H4 (cell line): ENCODE results near the gene TRDN. TPM values are rescaled to one million over a fixed set of nuclear protein-coding genes. Genes with fewer than 3 reads are reported as not detected.
"Not testable (repeated sequence)": the region's sequence is repeated elsewhere in the genome, so short reads cannot be mapped to it uniquely, and the experiment has no call there.

Experiments used
- DNase-seq: peaks from one replicate; pipeline ENCODE4 v3.0.0-alpha.2; 2015; ENCODE audit warnings: low spot score
- total RNA-seq: library from RNA; depleted of rRNA; stranded (reverse); fragments of >200 nt; shearing (Covaris generic); gene quantifications from 2 replicates; pipeline ENCODE4 v1.2.3, GENCODE V29; 2014

Gene TRDN
- total RNA-seq, 1 experiment from 2014 or later = 0.08 TPM

DNA sequence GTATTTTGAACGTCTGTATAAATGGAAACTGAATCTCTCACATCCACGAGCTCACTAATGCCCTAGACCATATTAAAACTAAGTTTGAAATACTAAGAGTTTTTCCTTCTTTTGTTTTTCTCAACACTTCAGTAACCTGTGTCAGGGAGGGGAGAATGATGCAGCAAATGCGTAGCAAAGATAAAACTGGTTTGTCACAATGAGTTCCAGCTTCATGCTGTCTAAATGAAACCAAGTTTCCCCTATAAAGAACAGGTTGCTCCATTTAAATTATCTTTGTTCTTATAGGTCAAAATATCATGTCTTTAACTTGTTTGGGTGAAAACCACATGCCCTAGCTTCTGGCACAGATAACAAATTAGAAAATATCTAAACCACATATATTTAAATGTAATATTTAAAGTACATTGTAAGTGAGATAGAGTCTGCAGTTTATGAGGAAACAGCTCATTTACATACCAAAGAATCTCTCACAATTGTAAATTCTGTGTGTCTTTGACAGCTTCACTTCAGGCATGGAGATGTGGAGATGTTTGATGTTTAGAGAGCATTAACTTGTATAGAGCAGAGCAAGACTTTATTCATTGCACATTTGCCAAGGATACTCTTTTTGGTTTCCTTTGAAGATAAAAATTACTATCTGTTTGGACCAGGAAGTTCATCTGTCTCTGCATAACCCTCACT lies 7.3 kb downstream of the TRDN start:
- DNase-seq = no peak

DNA sequence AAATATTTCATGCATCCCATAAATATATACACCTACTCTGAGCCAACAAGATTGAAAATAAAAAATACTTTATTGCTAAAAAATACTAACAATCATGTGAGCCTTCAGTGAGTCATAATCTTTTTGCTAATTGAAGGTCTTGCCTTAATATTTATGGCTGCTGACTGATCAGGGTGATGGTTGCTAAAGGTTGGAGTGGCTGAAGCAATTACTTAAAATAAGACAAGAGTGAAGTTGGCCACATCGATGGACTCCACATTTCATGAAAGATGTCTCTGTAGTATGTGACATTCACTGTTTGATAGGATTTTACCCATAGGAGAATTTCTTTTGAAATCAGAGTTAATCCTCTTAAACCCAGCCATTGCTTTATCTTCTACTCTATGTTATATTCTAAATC lies 11.1 kb downstream of the TRDN start:
- no peak for DNase-seq

DNA sequence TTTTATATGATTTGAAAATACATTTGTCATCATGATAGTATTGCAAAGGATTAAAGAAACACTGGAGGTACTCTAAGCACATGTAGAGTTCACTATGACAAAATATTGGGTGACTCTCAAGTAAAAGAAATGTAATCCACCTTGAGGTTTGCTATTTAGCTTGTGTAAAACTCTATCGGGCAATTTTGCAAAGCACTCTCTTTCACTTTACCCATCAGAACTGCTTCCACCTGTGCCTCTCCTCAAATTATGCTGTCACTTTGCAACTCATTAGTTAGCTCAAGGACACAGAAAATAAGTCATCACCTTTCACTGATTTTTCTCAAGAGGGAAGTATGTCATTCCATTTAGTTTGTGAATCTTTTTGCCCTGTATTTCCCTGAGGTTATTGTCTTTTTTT lies 14.0 kb downstream of the TRDN start:
- no peak for DNase-seq

DNA sequence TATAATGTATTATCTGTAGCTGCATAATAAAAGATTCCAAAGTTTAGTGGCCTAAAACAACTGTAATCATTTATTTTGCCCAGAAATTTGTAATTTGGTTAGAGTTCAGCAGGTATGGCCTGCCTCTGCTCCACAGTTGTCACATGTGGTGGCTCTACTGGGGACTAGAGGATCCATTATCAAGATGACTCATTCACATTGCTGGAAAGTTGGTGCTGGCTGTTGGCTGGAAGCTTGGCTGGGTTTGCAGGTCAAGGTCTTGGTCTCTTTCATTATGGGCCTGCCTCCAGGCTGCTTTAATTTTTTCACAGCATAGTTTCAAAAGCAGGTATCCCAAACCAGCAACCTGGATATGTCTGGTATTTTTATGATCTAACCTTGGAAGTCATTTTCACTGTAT lies 17.6 kb downstream of the TRDN start:
- DNase-seq = no peak

DNA sequence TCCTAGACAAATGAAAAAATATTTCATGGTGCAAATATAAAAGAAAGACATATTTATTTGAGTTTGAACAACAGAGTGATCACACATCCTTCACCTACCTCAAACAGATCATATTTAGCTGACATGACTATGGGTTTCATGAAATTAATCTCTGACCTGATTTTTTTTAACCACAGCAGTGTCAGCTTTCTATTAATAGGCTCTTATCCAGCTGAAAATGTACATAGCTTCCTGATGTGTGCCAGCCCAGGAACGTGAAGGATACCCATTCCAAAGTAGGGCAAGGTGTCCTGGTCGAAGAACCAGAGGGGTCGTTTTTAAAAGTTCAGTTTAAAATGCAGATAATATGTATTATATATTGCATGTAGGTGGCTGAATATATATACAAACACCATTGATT lies 19.8 kb downstream of the TRDN start:
- DNase-seq = no peak

DNA sequence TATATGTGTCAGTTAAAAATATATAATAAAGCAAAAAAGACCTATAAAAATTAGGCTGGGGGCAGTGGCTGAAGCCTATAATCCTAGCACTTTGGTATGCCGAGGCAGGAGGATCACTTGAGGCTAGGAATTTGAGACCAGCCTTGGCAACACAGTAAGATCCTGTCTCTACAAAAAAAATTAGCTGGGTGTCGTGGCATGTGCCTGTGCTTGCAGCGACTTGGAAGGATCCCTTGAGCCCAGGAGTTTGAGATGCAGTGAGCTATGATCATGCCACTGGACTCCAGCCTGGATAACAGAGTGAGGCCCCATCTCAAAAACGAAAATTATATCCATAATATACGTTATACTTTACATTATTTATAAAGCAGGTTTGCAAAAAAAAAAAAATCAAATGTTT lies 20.7 kb downstream of the TRDN start:
- no peak for DNase-seq

DNA sequence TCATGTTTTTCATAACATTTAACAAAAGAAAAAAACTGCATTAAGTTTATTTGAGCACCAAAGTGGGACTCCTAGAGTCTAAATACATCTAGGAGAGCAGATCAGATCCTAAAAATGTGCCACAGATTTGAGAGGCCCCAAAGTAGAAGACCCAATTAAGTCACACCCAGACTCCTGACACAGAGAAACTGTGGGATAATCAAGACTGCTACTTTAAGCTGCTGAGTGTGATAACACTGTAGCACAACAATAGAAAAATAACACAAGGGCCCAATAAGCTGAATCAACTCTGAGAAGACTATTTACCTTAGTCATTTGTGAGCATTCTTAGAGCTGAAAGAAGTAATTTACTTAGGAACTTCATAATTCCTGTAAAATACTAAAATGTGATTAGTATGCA lies 26.0 kb downstream of the TRDN start:
- no peak for DNase-seq

DNA sequence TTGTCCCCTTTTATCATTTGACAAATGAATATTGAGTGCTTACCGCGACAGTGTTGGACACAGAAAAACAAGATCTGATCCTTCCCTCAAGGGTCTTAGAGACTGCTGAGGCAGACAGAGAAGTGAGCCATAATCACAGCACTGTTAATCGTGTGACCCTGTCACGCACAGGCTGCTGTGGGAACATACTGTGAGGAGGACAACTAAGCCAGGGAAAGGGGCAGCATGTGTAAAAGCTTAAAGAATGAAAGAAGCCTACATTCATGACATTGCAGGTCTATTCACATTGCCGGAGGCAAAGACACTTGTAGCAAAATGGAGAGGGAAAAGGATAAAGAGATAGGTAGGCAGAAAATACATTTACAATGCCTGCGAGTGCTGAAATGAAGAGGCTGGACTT lies 32.7 kb downstream of the TRDN start:
- no peak for DNase-seq

DNA sequence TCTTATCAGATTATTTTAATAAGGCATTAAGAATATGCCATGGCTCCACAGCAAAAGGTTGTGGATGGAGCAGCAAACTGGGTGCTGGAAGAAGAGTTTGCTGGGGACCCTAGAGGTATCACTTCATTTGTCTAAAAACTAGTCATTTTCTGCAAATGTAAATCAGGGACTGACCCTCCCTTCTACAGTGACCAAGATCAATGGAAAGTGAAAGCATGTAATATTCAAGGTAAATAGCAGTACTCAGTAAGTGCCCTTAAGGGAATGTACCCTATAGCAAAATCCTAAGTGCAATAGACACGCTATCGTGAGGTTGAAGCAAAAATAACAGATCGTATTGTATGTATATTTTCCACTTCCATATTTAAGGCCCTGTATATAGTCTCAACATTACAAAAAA lies 38.7 kb downstream of the TRDN start:
- DNase-seq = no peak

DNA sequence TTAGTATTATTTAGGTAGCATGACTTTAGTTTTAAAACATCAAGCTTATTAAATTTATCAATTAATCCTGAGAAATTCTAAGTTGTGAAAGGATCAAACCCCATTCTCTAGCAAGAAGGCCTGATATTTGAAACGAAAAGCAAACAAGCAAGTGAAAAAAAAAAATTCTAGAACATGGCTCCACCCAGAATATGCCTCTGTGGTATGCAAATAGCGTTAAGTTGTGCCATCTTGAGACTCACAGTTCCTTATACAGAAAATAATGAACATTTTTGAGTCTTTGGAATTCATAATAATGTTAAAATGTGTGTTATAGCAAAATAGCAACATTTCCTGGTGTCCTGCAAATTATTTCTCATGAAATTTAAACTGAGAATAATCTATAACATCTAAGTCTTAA lies 42.0 kb downstream of the TRDN start:
- no peak for DNase-seq

DNA sequence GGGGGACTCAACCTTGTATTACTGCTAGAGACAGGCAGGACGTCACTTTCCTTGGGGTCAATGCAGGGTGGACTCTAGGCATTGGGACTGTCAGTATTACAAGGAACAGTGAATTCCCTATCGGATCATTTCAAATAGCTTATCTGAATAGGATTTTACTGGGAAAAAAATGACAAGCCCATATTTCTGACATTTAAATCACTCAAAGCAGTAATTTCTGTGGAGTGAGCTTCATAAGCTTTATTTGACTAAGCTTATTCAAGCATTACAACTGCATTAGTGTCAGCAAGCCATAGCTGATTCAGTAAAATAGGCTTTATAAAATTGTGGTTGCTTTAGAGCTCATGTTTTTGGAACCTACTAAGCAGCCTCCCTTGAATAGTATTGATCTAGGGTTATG lies 44.3 kb downstream of the TRDN start:
- DNase-seq = no peak

DNA sequence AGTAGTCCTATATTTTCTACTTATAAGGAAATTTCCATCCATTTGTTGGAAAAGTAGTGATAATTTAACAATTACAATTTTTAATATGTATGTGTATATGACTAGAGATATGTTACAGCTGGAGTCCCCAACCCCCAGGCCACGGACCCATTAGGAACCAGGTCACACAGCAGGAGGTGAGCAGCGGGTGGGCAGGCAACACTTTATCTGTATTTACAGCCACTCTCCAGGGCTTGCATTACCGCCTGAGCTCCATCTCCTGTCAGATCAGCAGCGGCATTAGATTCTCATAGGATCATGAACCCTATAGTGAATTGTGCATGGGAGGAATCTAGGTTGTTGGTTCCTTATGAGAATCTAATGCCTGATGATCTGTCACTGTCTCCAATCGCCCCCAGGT lies 46.8 kb downstream of the TRDN start:
- DNase-seq = no peak

DNA sequence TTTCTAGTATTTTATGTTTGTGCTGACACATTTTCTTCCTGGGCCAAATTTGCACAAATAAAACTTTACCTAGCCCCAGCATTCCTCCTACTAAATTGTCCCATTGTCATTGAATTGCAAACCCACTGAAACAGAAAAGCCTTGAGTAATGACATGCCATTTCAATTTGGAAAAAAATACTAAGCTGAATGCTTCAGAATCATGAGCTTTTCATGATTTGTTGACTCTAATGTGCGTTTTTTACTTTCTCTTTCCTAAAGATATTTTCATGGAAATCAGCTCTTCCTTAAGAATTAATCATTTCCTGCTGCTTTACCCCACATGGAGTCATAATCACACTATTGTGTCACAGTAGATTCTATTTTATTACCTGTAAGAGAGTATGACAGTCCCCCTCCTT lies 47.4 kb downstream of the TRDN start:
- DNase-seq = no peak

DNA sequence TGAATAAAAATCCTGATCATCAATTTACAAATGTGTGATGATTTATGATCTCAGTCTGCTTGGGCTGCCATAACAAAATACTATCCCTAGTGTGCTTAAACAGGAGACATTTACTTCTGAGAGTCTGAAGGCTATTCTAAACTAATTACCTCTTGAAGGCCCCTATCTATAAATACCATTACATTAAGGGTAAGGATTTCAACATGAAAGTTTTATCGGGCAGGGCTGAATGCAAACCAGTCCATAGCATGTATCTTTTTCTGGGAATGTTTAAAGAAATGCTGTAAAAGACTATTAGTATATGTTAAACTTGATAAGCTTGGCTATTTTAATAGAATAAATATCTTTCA lies 48.2 kb downstream of the TRDN start:
- no peak for DNase-seq

DNA sequence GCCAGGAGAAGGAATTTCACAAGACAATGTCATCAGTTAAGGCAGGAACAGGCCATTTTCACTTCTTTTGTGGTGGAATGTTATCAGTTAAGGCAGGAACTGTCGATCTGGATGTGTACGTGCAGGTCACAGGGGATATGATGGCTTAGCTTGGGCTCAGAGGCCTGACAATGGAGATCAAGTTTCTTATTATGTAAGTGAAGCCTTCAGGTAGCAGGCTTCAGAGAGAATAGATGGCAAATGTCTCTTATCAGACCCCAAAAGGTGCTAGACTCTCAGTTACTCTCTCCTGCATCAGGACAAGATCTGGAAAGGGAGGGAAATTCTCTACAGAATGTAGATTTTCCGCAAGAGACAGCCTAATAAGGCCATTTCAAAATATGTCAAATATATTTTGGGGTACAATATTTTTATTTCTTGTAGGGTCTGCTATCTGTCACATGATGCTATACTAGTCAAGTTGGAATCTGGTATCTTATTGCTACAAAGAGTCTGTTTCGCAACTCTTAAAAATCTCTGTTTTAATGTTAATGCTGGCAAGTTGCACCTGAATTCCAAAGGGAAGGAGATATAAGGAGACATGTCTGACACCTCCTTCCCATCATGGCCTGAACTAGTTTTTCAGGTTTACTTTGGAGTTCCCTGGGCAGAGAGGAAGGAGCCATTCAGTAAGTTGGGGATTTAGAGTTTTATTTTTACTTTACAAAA lies 48.8 kb downstream of the TRDN start:
- no peak for DNase-seq

DNA sequence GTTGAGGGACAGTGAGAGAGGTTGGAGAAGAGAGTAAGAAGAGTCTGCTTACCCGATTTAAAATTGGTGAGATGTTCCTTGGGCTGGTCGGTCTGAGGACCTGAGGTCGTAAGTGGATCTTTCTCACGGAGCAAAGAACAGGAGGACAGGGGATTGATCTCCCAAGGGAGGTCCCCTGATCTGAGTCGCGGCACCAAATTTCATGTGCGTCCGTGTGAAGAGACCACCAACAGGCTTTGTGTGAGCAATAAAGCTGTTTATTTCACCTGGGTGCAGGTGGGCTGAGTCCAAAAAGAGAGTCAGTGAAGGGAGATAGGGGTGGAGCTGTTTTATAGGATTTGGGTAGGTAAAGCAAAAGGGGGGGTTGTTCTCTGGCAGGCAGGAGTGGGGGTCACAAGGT lies 49.3 kb downstream of the TRDN start:
- DNase-seq = not testable (repeated sequence)

DNA sequence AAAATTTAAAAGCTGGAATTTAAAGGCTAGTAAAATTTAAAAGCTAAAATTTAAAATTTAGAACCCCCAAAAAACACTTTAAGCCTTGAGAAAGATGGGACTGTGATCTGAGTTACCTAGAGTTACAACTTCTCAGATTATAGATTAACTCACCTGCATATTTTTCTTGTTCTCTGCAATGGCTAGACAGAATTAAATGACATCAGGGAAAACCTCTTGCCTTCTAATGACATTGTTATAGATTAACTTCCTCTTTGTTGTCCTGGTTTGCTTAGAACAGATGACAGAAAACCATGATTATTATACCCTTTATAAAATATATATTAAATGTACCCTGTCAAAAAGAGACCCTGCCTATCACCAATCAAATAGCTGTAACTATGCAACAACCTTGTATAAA lies 56.4 kb downstream of the TRDN start:
- no peak for DNase-seq

DNA sequence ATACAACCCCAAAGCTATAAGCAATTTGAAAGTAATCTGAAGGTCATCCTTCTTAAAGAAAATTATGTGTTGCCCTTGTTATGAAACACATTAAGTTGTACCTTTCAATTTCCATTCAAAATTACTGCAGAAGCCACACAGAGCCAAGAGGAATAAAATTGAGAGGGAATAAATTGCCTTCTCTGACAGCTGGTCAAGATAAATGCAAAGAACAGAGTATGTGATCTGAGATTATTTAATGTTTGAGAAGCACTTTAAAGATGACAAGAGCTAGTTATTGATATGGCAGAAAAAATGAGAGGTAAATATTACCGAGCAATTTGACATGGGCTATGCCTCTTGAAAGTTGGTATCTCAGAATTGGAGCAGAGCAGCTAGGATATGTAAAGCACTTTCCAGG lies 61.6 kb downstream of the TRDN start:
- no peak for DNase-seq

DNA sequence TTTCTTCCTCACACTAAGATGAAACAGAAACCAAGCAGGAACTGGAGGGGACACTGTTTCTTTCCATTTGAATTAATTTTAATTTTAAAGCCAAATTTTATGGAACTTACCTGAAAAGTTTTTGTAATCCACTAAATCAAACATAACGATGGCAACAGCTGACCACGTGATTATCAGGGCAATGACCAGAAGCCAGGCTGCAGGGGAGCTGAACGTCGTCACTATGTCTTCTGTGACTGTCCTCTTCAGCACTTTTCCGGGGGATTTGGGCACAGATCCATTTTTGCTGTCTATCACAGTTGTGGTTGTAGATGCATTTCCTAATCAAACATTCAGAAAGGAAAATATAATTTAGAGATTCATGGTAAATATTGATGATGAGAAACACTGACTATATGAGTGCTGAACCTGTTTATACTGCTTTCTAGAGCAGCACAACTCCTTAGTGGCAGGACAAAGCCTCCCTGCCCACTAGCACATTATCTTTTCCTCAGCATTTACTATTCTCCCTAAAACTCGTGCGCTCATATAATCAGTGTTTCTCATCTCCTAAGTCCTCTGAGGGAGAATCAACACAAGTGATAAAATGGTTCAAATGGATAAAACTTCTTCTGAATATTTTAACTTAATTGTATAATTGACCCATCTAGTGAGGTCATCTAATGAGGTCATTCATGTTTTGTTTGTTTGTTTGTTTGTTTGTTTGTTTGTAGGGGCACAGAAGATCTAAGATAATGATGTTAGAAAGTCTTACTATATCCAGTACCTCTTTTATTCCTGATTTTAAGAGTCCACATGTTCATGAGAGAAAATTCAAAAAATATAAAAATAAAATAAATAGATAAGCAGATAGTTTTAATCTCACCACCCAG lies 65.7 kb downstream of the TRDN start:
- DNase-seq = no peak

DNA sequence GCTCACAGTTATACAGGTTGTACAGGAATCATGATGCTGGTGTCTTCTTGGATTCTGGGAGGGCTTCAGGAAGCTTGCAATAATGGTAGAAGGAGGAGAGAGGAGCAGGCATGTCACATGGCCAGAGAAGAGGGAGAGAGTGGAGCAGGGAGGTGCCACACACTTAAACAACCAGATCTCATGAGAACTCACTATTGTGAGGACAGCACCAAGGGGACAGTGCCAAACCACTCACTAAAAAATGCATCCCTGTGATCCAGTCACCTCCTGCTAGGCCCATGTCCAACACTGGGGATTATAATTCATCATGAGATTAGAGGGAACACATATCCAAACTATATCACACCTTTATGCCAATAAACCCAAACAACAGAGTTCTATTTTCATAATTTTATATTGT lies 67.2 kb downstream of the TRDN start:
- DNase-seq = no peak

DNA sequence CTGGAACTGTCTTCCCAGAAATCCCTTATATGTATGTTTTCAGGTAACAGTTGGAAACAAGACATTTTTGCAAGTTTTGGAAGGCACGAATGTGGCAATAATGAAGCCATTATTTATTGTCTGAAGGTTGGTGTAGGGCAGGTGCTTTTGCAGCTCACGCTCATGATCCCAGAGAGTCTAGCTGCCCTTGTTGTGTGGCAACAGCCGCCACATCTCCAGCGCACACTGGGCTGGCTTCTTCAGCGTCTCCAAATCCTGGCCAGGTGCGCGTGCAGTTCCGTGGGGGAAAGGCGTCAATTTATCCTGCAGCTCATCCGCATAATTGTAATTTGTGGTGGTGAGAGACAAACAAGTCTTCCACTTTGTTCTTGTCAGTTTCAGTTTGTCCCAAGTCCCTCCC lies 71.2 kb downstream of the TRDN start:
- DNase-seq = no peak

DNA sequence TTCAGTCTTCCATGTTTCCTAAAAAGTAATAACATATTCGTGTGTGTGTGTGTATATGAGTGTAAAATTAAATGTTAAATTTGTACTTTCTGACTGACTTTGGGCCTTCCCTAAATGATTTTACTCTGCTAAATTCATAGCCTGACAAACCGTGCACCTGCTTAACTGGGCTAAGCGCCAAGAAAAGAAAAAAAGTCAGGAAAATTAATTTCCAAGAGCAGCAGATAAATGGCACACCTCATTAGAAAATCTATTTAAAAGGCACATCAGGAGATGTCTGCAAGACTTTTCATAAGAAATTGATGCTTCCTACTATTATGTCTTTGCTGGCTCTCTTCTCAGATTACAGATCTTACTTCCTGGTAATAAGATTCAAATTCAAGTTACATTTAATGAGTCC lies 72.4 kb downstream of the TRDN start:
- DNase-seq = no peak

DNA sequence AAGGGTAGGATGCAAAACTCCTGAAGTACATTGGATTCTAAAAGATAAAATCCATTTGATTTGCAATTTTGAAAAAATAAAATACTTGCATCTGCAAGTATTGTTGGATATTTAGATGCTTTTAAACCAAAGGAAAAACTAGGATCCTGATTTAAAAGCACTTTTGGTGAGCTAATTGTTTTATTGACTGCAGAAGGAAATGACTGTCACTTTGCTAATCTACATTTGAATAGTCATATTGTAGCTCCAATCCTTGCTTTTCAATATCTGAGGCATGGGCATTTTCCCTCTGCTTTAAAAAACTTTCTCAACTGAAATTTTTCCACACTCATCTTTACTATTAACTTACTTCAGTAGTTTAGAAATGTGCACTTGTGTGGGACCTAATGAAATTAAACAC lies 74.1 kb downstream of the TRDN start:
- DNase-seq = no peak
